Trophoblast cell (in vitro differentiated cells and primary cell): ENCODE results near the gene SIGLEC12.

Experiments
- DNase-seq, 2 donors: peaks; one replicate each; pipeline ENCODE4 v3.0.0-alpha.2; 2016
- H2AFZ ChIP-seq: 2 replicates; pipeline ENCODE4 v1.6.1; 2013; ENCODE audit warnings: low read length, moderate library complexity, mild to moderate bottlenecking; ENCODE audit not compliant: insufficient read depth, poor library complexity
- H2AK5ac ChIP-seq: 2 replicates; pipeline ENCODE4 v1.6.1; 2013; ENCODE audit warnings: mild to moderate bottlenecking, low read length
- H2BK120ac ChIP-seq: 2 replicates; pipeline ENCODE4 v1.6.1; 2013; ENCODE audit warnings: low read length, mild to moderate bottlenecking, moderate library complexity; ENCODE audit not compliant: insufficient read depth, poor library complexity
- H2BK12ac ChIP-seq: 2 replicates; pipeline ENCODE4 v1.6.1; 2013; ENCODE audit warnings: mild to moderate bottlenecking, low read length, moderate library complexity
- H2BK5ac ChIP-seq: 2 replicates; pipeline ENCODE4 v1.6.1; 2013; ENCODE audit warnings: low read length, low read depth, moderate library complexity, mild to moderate bottlenecking; ENCODE audit not compliant: poor library complexity
- H3K14ac ChIP-seq: 2 replicates; pipeline ENCODE4 v1.6.1; 2013; ENCODE audit warnings: mild to moderate bottlenecking, low read length
- H3K18ac ChIP-seq: 2 replicates; pipeline ENCODE4 v1.6.1; 2013; ENCODE audit warnings: mild to moderate bottlenecking, low read length
- H3K23ac ChIP-seq: 2 replicates; pipeline ENCODE4 v1.6.1; 2013; ENCODE audit warnings: low read length
- H3K27ac ChIP-seq: 2 replicates; pipeline ENCODE4 v1.5.1; 2013; ENCODE audit warnings: low read depth, mild to moderate bottlenecking, inconsistent platforms, low read length, moderate library complexity
- H3K27me3 ChIP-seq: 2 replicates; pipeline ENCODE4 v1.6.1; 2013; ENCODE audit warnings: inconsistent platforms, mild to moderate bottlenecking, low read length, moderate library complexity; ENCODE audit not compliant: insufficient read depth
- H3K36me3 ChIP-seq, 2 experiments: 1 replicate in 1 of 2; 2 replicates in 1 of 2; pipeline ENCODE4 v1.6.1; 2013; ENCODE audit warnings: low read length in 2 of 2, mild to moderate bottlenecking in 2 of 2, moderate library complexity in 1 of 2; ENCODE audit not compliant: insufficient read depth in 2 of 2, control insufficient read depth in 1 of 2
- H3K4ac ChIP-seq: 2 replicates; pipeline ENCODE4 v1.6.1; 2013; ENCODE audit warnings: low read depth, mild to moderate bottlenecking, low read length, moderate library complexity
- H3K4me1 ChIP-seq, 2 experiments: 1 replicate in 1 of 2; 2 replicates in 1 of 2; pipeline ENCODE4 v1.6.1; 2013; ENCODE audit warnings: low read length in 2 of 2, mild to moderate bottlenecking in 2 of 2, moderate library complexity in 1 of 2; ENCODE audit not compliant: insufficient read depth in 2 of 2, control insufficient read depth in 1 of 2
- H3K4me2 ChIP-seq: 2 replicates; pipeline ENCODE4 v1.6.1; 2013; ENCODE audit warnings: inconsistent platforms, mild to moderate bottlenecking, low read length, moderate library complexity
- H3K4me3 ChIP-seq: 2 replicates; pipeline ENCODE4 v1.5.1; 2013; ENCODE audit warnings: mild to moderate bottlenecking, low read depth, low read length, inconsistent platforms
- H3K79me1 ChIP-seq: one replicate; pipeline ENCODE4 v1.6.1; 2013; ENCODE audit warnings: low read length
- H3K79me2 ChIP-seq: 2 replicates; pipeline ENCODE4 v1.6.1; 2013; ENCODE audit warnings: low read length, mild to moderate bottlenecking; ENCODE audit not compliant: control insufficient read depth, insufficient read depth, poor library complexity
- H3K9ac ChIP-seq: 2 replicates; pipeline ENCODE4 v1.6.1; 2013; ENCODE audit warnings: mild to moderate bottlenecking, low read length
- H3K9me3 ChIP-seq: 2 replicates; pipeline ENCODE4 v1.6.1; 2013; ENCODE audit warnings: low read depth, mild to moderate bottlenecking, control low read depth, inconsistent platforms, low read length; ENCODE audit not compliant: insufficient read depth
- H4K12ac ChIP-seq: 2 replicates; pipeline ENCODE4 v1.6.1; 2013; ENCODE audit warnings: low read depth, mild to moderate bottlenecking, low read length, moderate library complexity
- H4K8ac ChIP-seq: 2 replicates; pipeline ENCODE4 v1.6.1; 2013; ENCODE audit warnings: low read depth, mild to moderate bottlenecking, low read length, moderate library complexity
- H4K91ac ChIP-seq: one replicate; pipeline ENCODE4 v1.6.1; 2013; ENCODE audit warnings: low read depth, mild to moderate bottlenecking, low read length, moderate library complexity
- WGBS: extraction: QIAGEN DNeasy Blood & Tissue Kit; methylation state at CpG from one replicate; pipeline ENCODE4 v1.1.7; 2013; ENCODE audit warnings: missing lambda C conversion rate; ENCODE audit not compliant: insufficient read length, insufficient coverage; ENCODE audit errors: extremely low coverage; 5-methylcytosine and 5-hydroxymethylcytosine counted together

The SIGLEC12 gene

GRCh38 chr19:51489113-51489512 lies 12.5 kb downstream of the SIGLEC12 start:
- no peak overlapping the region for H2AK5ac ChIP-seq
- H3K79me2 ChIP-seq: no peaks in the 10 kb centered on the region
- no CpG with 5 or more reads among the region's 2 CpGs for WGBS
- DNase-seq: no peak
- H2BK120ac ChIP-seq: no peak overlapping the region
- no peaks in the 10 kb centered on the region for H3K27me3 ChIP-seq
- H3K4ac ChIP-seq: no peak overlapping the region
- no peak overlapping the region for H3K27ac ChIP-seq
- H3K4me3 ChIP-seq: no peak overlapping the region
- peaks cover 37% of the 10 kb centered on the region for H3K9me3 ChIP-seq
- no peak overlapping the region for H3K23ac ChIP-seq
- no peaks in the 10 kb centered on the region for H3K79me1 ChIP-seq
- H2BK12ac ChIP-seq: no peak overlapping the region
- H3K4me2 ChIP-seq: no peak overlapping the region
- H3K36me3 ChIP-seq: no peaks in the 10 kb centered on the region
- no peak overlapping the region for H3K14ac ChIP-seq
- no peak overlapping the region for H3K18ac ChIP-seq
- no peak overlapping the region for H4K12ac ChIP-seq
- no peaks in the 10 kb centered on the region for H3K4me1 ChIP-seq
- no peak overlapping the region for H3K9ac ChIP-seq
- no peak overlapping the region for H2AFZ ChIP-seq
- H2BK5ac ChIP-seq: no peak overlapping the region
- no peak overlapping the region for H4K8ac ChIP-seq
- H4K91ac ChIP-seq: no peak overlapping the region

- WGBS: no CpG with 5 or more reads among the region's 3 CpGs
- Histone ChIP-seq H3K4me3 (no peak overlapping the region), H3K79me1 (no peaks in the 10 kb centered on the region), H3K4me2 (no peak overlapping the region), H3K4me1 (no peaks in the 10 kb centered on the region), H3K18ac (no peak overlapping the region), H2AFZ (no peak overlapping the region), H2BK12ac (no peak overlapping the region), H3K4ac (no peak overlapping the region), H3K27me3 (no peaks in the 10 kb centered on the region), H2BK5ac (no peak overlapping the region), H3K9ac (no peak overlapping the region), H2AK5ac (no peak overlapping the region), H4K8ac (no peak overlapping the region), H3K79me2 (no peaks in the 10 kb centered on the region), H3K23ac (no peak overlapping the region), H2BK120ac (no peak overlapping the region), H3K36me3 (no peaks in the 10 kb centered on the region), H3K14ac (no peak overlapping the region), H4K12ac (no peak overlapping the region), H3K9me3 (peaks cover 38% of the 10 kb centered on the region), H4K91ac (no peak overlapping the region), H3K27ac (no peak overlapping the region)
- DNase-seq: no peak
These were observed 13.1 kb downstream of the SIGLEC12 start for GRCh38 chr19:51488491-51488890.

DNA sequence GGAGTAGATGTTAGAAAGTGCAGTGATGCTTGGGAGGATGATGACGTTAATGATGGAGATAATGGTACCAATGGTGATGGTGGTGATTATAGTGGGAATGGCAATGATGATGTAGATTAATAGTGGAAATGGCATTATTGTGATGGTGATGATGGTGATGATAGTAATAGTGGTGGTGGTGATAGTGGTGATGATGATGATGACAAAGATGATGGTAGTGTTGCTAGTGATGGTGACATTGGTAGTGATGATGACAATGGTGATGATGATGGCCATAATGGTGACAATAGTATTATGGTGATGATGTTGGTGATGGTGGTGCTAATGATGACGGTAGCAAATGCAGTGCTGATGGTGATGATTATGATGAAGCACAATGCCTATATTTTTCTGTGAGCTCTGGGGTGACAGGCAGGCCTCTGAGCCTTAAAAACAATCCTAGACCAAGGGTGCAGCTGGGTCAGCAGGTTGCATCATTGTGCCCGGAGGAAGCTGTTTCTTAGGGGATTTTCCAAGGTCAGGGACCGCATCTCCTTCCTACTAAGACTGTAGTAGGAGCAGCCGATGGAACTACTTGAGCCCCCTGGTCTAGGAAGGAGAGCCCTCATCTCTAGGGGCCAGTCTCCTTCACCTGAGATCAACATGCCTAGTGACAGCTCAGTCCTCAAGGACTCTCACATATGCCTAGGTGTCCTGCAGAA lies 15.5 kb downstream of the SIGLEC12 start:
- no peaks in the 10 kb centered on the region for H3K27me3 ChIP-seq
- H3K18ac ChIP-seq: no peak overlapping the region
- no peak for DNase-seq
- H2BK5ac ChIP-seq: no peak overlapping the region
- H3K9ac ChIP-seq: no peak overlapping the region
- no peaks in the 10 kb centered on the region for H3K36me3 ChIP-seq
- no peak overlapping the region for H3K4me2 ChIP-seq
- no peak overlapping the region for H2BK12ac ChIP-seq
- H4K8ac ChIP-seq: no peak overlapping the region
- no peak overlapping the region for H2AK5ac ChIP-seq
- H3K79me1 ChIP-seq: no peaks in the 10 kb centered on the region
- no peak overlapping the region for H3K4me3 ChIP-seq
- no peak overlapping the region for H3K14ac ChIP-seq
- H2AFZ ChIP-seq: no peak overlapping the region
- H3K4me1 ChIP-seq: no peaks in the 10 kb centered on the region
- no peak overlapping the region for H2BK120ac ChIP-seq
- no peak overlapping the region for H3K4ac ChIP-seq
- H3K9me3 ChIP-seq: peaks cover 40% of the 10 kb centered on the region
- H4K91ac ChIP-seq: no peak overlapping the region
- no peak overlapping the region for H3K23ac ChIP-seq
- WGBS: no CpG with 5 or more reads among the region's 5 CpGs
- H3K27ac ChIP-seq: no peak overlapping the region
- no peak overlapping the region for H4K12ac ChIP-seq
- no peaks in the 10 kb centered on the region for H3K79me2 ChIP-seq

DNA sequence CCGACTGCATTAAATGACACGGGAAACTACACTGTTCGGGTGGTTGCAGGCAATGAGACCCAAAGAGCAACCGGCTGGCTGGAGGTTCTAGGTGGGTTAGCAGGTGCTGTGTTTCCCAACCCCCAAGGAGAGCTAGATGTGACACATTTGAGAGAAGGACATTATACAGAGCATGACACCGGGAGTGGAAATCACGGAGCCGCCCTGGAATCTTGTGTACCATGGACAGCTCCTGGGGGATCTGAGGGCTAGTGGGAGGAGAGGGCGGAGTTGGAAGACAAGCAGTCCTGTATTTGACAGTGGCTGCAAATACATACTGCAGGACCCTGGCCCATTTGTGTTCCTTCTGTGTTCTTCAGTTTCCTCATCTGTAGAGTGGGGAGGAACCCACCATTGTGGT lies 21.0 kb downstream of the SIGLEC12 start:
- Histone ChIP-seq H4K8ac (no peak overlapping the region), H2AK5ac (no peak overlapping the region), H3K23ac (no peak overlapping the region), H2BK5ac (no peak overlapping the region), H3K4me2 (no peak overlapping the region), H3K4me1 (no peaks in the 10 kb centered on the region), H2BK120ac (no peak overlapping the region), H3K4me3 (no peak overlapping the region), H3K79me1 (no peaks in the 10 kb centered on the region), H3K4ac (no peak overlapping the region), H2AFZ (no peak overlapping the region), H4K91ac (no peak overlapping the region), H3K18ac (no peak overlapping the region), H3K36me3 (no peaks in the 10 kb centered on the region), H3K79me2 (no peaks in the 10 kb centered on the region), H3K27me3 (no peaks in the 10 kb centered on the region), H3K27ac (no peak overlapping the region), H3K9ac (no peak overlapping the region), H2BK12ac (no peak overlapping the region), H3K9me3 (peaks cover 50% of the 10 kb centered on the region), H3K14ac (no peak overlapping the region), H4K12ac (no peak overlapping the region)
- no CpG with 5 or more reads among the region's 8 CpGs for WGBS
- peak in 1 of 2 donors; percentile 42 for DNase-seq
